ENCODE results near the gene FYB1. TPM values are rescaled to one million over a fixed set of nuclear protein-coding genes. Genes with fewer than 3 reads are reported as not detected.
"Not testable (repeated sequence)": the region's sequence is repeated elsewhere in the genome, so short reads cannot be mapped to it uniquely, and the experiment has no call there.

FYB1 gene
- total RNA-seq, 4 donors from 2014 or later, result 1.8 to 16.5 (median 4.8) TPM

DNA sequence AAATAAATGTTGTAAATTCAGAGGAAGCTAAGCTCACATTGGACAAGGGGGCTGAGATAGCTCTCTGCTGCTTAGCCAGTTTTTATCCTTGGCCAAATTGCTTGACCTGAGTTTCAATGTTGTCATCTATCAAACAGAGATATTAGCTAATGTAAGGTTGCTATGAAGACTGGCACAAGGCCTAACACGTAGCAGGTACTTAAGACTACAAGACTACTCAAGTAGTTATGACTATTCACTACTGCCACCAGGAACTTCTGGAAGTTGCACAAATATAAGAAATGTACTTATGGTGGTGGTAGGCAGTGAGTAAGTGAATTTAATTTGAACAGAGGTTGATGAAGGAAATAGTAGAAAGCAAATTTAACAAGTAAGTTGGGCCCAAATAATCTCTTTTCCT, 17.4 kb upstream of the FYB1 start:
- Histone ChIP-seq H3K9me3 (no peaks in the 10 kb centered on the region), H3K27ac (no peak overlapping the region), H3K4me3 (no peak overlapping the region), H3K4me1 (no peaks in the 10 kb centered on the region), H3K27me3 (no peaks in the 10 kb centered on the region), H3K36me3 (no peaks in the 10 kb centered on the region)
- DNase-seq, result no peak
- intact Hi-C loops (cut with DNase I; ENCODE audit: low total_unique reads), result no loop called here
- TF ChIP-seq, protein P1, sequence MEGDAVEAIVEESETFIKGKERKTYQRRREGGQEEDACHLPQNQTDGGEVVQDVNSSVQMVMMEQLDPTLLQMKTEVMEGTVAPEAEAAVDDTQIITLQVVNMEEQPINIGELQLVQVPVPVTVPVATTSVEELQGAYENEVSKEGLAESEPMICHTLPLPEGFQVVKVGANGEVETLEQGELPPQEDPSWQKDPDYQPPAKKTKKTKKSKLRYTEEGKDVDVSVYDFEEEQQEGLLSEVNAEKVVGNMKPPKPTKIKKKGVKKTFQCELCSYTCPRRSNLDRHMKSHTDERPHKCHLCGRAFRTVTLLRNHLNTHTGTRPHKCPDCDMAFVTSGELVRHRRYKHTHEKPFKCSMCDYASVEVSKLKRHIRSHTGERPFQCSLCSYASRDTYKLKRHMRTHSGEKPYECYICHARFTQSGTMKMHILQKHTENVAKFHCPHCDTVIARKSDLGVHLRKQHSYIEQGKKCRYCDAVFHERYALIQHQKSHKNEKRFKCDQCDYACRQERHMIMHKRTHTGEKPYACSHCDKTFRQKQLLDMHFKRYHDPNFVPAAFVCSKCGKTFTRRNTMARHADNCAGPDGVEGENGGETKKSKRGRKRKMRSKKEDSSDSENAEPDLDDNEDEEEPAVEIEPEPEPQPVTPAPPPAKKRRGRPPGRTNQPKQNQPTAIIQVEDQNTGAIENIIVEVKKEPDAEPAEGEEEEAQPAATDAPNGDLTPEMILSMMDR (IDR thresholded peaks at IDR 0.05), result no peak
- no peak for TF ChIP-seq POLR2A (IDR thresholded peaks at IDR 0.05)

DNA sequence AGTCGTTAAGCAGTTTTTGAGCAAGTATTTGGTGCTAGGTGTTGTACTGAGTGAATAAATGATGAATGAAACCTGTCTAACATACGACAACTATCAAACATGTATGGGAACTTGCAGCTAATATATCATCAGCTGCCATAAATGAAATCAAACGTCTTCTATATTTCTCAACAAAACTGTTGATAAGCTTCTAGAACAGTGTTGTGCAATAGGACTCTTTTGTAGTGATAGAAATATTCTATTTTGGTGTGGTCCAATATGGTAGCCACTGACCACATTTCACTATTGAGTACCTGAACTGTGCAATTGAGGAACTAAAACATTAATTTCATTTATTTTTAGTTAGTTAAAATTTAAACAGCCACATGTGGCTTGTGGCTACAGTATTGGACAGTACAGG, 16.3 kb upstream of the FYB1 start:
- H3K4me1 ChIP-seq, result no peaks in the 10 kb centered on the region
- H3K27ac ChIP-seq, result no peak overlapping the region
- TF ChIP-seq, protein P1 (IDR thresholded peaks at IDR 0.05), result no peak
- TF ChIP-seq POLR2A (IDR thresholded peaks at IDR 0.05), result no peak
- H3K36me3 ChIP-seq, result no peaks in the 10 kb centered on the region
- H3K9me3 ChIP-seq, result no peaks in the 10 kb centered on the region
- intact Hi-C loops (cut with DNase I; ENCODE audit: low total_unique reads), result no loop called here
- no peak for DNase-seq
- H3K27me3 ChIP-seq, result no peaks in the 10 kb centered on the region
- H3K4me3 ChIP-seq, result no peak overlapping the region

DNA sequence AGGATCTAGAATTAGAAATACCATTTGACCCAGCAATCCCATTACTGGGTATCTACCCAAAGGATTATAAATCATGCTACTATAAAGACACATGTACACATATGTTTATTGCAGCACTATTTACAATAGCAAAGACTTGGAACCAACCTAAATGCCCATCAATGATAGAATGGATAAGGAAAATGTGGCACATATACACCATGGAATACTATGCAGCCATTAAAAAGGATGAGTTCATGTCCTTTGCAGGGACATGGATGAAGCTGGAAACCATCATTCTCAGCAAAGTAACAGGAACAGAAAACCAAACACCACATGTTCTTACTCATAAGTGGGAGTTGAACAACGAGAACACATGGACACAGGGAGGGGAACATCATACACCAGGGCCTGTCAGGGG, 15.1 kb upstream of the FYB1 start:
- intact Hi-C loops (cut with DNase I; ENCODE audit: low total_unique reads); H3K9me3 ChIP-seq; H3K36me3 ChIP-seq; H3K27ac ChIP-seq; H3K4me3 ChIP-seq; H3K27me3 ChIP-seq; H3K4me1 ChIP-seq; DNase-seq: not testable (repeated sequence)

DNA sequence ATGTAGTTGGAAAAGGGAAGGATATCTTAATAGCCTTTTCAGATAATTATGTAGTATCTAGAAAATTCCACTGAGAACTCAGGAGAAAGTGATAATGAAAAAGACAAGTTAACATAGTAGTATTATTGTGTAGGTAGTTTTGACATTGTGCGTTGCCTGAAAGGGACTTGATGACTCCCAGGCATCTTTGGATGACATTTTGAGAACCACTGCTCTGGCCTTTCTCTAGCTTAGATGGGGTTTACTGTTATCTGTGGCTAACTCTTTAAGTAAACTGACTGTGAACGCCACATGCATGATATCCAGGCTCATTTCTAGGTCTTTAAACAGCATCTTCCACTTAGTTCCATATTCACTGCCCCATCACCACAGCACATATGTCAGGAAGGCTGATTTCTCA, 14.4 kb upstream of the FYB1 start:
- H3K9me3 ChIP-seq, result no peaks in the 10 kb centered on the region
- no peak for DNase-seq
- H3K4me1 ChIP-seq, result no peaks in the 10 kb centered on the region
- H3K4me3 ChIP-seq, result no peak overlapping the region
- H3K36me3 ChIP-seq, result no peaks in the 10 kb centered on the region
- no peaks in the 10 kb centered on the region for H3K27me3 ChIP-seq
- intact Hi-C loops (cut with DNase I; ENCODE audit: low total_unique reads), result no loop called here
- no peak overlapping the region for H3K27ac ChIP-seq
- TF ChIP-seq, protein P1 (IDR thresholded peaks at IDR 0.05), result no peak

DNA sequence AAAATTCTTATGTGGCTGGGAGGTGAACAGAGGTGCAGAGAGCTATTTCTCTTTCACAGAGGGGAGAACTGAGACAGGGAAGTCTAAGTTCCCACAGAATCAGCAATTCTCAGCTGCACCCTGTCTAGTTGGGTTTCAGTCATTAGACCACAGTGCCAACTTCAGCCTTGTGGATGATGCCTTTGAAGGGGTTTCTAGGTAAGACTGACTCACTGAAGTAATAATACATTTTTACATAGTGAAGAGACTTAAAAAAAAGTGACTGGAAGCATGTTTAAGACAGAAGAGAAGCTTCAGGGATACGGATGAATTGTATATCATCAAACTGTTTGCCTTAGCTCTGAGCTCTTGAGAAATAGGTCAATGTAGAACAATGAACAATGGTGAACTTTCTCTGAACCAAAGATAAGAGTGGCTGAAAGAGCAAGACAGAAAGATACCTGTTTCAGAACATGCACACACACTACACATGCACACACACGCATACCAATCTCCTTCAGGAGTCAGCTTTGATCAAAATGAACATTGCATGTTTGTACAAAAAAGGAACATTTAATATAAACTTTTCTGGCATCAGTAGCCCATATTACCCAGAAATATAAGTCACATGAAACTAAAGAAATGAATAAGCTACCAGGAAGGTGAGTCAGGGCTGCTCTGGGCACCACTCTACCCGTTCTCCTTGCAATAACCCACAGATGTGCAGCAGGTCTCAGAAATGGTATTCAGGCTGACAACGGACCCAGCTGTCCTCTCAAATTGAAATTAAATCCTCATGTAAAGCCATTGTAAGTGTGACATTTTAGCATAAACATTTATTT, 12.6 kb upstream of the FYB1 start:
- H3K27me3 ChIP-seq, result no peaks in the 10 kb centered on the region
- no peaks in the 10 kb centered on the region for H3K36me3 ChIP-seq
- no peaks in the 10 kb centered on the region for H3K4me1 ChIP-seq
- intact Hi-C loops (cut with DNase I; ENCODE audit: low total_unique reads), result no loop called here
- H3K27ac ChIP-seq, result no peak overlapping the region
- TF ChIP-seq, protein P1 (IDR thresholded peaks at IDR 0.05), result no peak
- no peak for TF ChIP-seq POLR2A (IDR thresholded peaks at IDR 0.05)
- DNase-seq, result no peak
- H3K9me3 ChIP-seq, result no peaks in the 10 kb centered on the region
- H3K4me3 ChIP-seq, result no peak overlapping the region
